ENCODE data around the gene ZNF446. TPM values are rescaled to one million over a fixed set of nuclear protein-coding genes. Genes with fewer than 3 reads are reported as not detected.
A peak's percentile ranks its signal among the peaks of the same experiment; 100 is the strongest.

ZNF446 gene
- total RNA-seq, 2 experiments from 2014 or later: 3.5 to 4.0 TPM

- H3K27ac Mint-ChIP-seq: peak overlapping the region; percentile 98
- TF ChIP-seq, protein P1, sequence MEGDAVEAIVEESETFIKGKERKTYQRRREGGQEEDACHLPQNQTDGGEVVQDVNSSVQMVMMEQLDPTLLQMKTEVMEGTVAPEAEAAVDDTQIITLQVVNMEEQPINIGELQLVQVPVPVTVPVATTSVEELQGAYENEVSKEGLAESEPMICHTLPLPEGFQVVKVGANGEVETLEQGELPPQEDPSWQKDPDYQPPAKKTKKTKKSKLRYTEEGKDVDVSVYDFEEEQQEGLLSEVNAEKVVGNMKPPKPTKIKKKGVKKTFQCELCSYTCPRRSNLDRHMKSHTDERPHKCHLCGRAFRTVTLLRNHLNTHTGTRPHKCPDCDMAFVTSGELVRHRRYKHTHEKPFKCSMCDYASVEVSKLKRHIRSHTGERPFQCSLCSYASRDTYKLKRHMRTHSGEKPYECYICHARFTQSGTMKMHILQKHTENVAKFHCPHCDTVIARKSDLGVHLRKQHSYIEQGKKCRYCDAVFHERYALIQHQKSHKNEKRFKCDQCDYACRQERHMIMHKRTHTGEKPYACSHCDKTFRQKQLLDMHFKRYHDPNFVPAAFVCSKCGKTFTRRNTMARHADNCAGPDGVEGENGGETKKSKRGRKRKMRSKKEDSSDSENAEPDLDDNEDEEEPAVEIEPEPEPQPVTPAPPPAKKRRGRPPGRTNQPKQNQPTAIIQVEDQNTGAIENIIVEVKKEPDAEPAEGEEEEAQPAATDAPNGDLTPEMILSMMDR (IDR thresholded peaks at IDR 0.05): no peak
- H3K36me3 Mint-ChIP-seq (ENCODE audit: low read depth): peaks cover 16% of the 10 kb centered on the region
- H3K9me3 Mint-ChIP-seq: no peaks in the 10 kb centered on the region
- ChIA-PET CTCF (no interaction called here), POLR2A (interaction anchor here (0.7 to 2.6 kb wide), 9 partner anchors 9 to 178 kb away, joined by 3 to 11 read pairs (median 5); partner anchors contain the start of genes TRIM28, ZBTB45 and ZNF324)
- intact Hi-C loops (cut with micrococcal nuclease): no loop called here
- peaks cover 32% of the 10 kb centered on the region for H3K4me1 Mint-ChIP-seq (ENCODE audit: low read depth)
- peak overlapping the region; percentile 82 for H3K4me3 Mint-ChIP-seq
- H3K27me3 Mint-ChIP-seq: no peaks in the 10 kb centered on the region
- no peak for DNase-seq
- ATAC-seq: peak; percentile 9
Observed at GRCh38 chr19:58474997-58475713, 997 bp upstream of the ZNF446 start.

DNA sequence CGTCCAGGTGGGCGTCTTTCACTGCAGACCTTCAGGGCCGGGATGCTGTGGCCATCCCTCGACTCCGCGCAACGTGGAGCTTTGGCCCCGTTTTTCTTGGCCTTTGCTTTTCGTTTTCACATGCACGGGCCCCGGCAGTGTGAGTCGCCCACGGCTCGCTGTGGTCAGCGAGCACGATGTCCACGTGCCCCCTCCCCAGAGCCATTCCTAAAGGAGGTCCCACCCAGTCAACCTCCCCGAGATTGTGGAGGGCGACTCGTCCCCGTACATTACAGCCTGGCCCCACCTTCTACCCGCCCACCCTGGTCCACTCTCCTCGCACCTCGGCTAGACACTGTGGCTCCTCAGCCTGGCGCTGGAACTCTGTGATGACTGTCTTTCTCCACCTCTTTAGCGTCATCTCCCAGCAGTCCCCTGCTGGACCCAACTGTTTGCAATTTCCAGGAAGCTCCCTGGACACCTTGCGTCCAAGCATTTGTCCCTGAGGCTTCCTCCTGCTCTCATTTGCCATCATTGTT lies 405 bp downstream of the ZNF446 start:
- ATAC-seq (peak; percentile 0), DNase-seq (peak; percentile 46)
- peaks cover 32% of the 10 kb centered on the region for H3K4me1 Mint-ChIP-seq (ENCODE audit: low read depth)
- no peaks in the 10 kb centered on the region for H3K9me3 Mint-ChIP-seq
- TF ChIP-seq, protein P1 (IDR thresholded peaks at IDR 0.05): no peak
- H3K4me3 Mint-ChIP-seq: peak overlapping the region; percentile 82
- H3K27ac Mint-ChIP-seq: peak overlapping the region; percentile 98
- ChIA-PET CTCF (interaction anchor here (1.1 kb wide), 1 partner anchor 43 kb away, joined by 6 read pairs; the partner anchor contains the start of gene ZBTB45), POLR2A (interaction anchor here (0.7 to 2.6 kb wide), 13 partner anchors 13 to 99 kb away, joined by 3 to 11 read pairs (median 4); partner anchors contain the start of genes CHMP2A, TRIM28 and ZBTB45)
- peaks cover 7% of the 10 kb centered on the region for H3K36me3 Mint-ChIP-seq (ENCODE audit: low read depth)
- no peaks in the 10 kb centered on the region for H3K27me3 Mint-ChIP-seq
- intact Hi-C loops (cut with micrococcal nuclease): no loop called here

GRCh38 chr19:58477130-58477529 lies 978 bp downstream of the ZNF446 start:
- intact Hi-C loops (cut with micrococcal nuclease): no loop called here
- peaks cover 5% of the 10 kb centered on the region for H3K36me3 Mint-ChIP-seq (ENCODE audit: low read depth)
- POLR2A ChIA-PET: interaction anchor here (0.9 to 2.6 kb wide), 8 partner anchors 12 to 91 kb away, joined by 3 to 11 read pairs (median 4); partner anchors contain the start of genes CHMP2A and ZBTB45
- peaks cover 32% of the 10 kb centered on the region for H3K4me1 Mint-ChIP-seq (ENCODE audit: low read depth)
- CTCF ChIA-PET: interaction anchor here (1.1 to 2.2 kb wide), 2 partner anchors 43 kb away, joined by 6 to 7 read pairs; partner anchors contain the start of gene ZBTB45
- H3K27ac Mint-ChIP-seq: peak overlapping the region; percentile 98
- TF ChIP-seq, protein P1 (IDR thresholded peaks at IDR 0.05): no peak
- ATAC-seq (no peak), DNase-seq (no peak)
- H3K9me3 Mint-ChIP-seq: no peaks in the 10 kb centered on the region
- no peaks in the 10 kb centered on the region for H3K27me3 Mint-ChIP-seq
- peak overlapping the region; percentile 82 for H3K4me3 Mint-ChIP-seq

- intact Hi-C loops (cut with micrococcal nuclease): no loop called here
- ChIA-PET POLR2A (interaction anchor here (1.9 kb wide), 1 partner anchor 42 kb away, joined by 5 read pairs; the partner anchor contains the start of gene ZBTB45), CTCF (interaction anchor here (1.4 to 2.2 kb wide), 2 partner anchors 36 to 42 kb away, joined by 3 to 7 read pairs; partner anchors contain the start of gene ZBTB45)
- Mint-ChIP-seq H3K36me3 (ENCODE audit: low read depth) (peaks cover 4% of the 10 kb centered on the region), H3K9me3 (no peaks in the 10 kb centered on the region), H3K4me3 (no peak overlapping the region), H3K27ac (peak overlapping the region; percentile 55), H3K27me3 (no peaks in the 10 kb centered on the region), H3K4me1 (ENCODE audit: low read depth) (peaks cover 32% of the 10 kb centered on the region)
- ATAC-seq: no peak
- no peak for DNase-seq
- TF ChIP-seq, protein P1 (IDR thresholded peaks at IDR 0.05): no peak
Observed at GRCh38 chr19:58477871-58478270, 1.7 kb downstream of the ZNF446 start.
